ENCODE results near the gene TARS2. TPM values are rescaled to one million over a fixed set of nuclear protein-coding genes. Genes with fewer than 3 reads are reported as not detected.

Gene TARS2
- total RNA-seq, 1 experiment from 2014 or later, result 42.9 TPM

DNA sequence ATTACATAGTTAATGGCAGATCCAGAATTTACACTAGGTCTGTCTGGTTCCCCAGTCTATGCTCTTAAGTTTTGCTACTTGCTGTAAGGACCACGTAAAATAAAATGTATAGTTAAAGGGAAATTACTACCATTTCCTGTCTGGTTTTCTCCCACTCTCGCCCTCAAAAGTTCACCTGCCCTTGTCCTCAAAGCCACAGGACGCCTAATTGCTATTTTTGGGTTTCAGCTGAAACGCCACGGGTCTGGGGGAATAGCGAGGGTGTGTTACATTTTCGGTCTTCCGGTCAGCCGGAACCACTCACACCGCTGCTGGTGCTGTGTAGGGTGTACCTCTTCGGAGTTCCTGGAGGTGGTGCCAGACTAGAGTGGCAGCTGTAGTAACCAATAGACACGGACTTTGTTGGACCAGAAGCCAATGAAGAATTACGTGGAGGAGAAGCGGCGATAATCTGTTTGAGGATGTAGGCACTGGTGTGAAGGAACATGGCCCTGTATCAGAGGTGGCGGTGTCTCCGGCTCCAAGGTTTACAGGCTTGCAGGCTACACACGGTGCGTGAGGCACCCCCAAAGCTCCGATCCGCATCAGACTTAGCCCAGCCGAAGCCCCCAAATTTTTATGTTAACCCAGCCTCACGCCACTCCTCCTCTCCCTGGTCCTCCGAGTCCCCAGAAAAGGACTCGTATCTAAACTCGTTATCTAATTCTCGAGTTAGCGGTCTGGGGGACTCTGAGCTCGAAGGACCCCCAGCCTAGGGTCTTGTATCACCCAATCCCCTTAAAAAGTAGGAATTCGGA, at the start of gene TARS2 (continued):
- TF ChIP-seq, protein P1, sequence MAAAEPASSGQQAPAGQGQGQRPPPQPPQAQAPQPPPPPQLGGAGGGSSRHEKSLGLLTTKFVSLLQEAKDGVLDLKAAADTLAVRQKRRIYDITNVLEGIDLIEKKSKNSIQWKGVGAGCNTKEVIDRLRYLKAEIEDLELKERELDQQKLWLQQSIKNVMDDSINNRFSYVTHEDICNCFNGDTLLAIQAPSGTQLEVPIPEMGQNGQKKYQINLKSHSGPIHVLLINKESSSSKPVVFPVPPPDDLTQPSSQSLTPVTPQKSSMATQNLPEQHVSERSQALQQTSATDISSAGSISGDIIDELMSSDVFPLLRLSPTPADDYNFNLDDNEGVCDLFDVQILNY (CRISPR knock-in tag; IDR thresholded peaks at IDR 0.05), result no peak
- TF ChIP-seq ZNF671 (CRISPR knock-in tag; IDR thresholded peaks at IDR 0.05) (no peak), NR3C1 (CRISPR knock-in tag; conservative IDR thresholded peaks at IDR 0.05; ENCODE audit: low read depth) (no peak), RELA (CRISPR knock-in tag; IDR thresholded peaks at IDR 0.05; ENCODE audit: borderline replicate concordance) (no peak), NFE2L1 (CRISPR knock-in tag; IDR thresholded peaks at IDR 0.05) (no peak), ZNF263 (CRISPR knock-in tag; IDR thresholded peaks at IDR 0.05; ENCODE audit: low read depth) (no peak), TEAD1 (CRISPR knock-in tag; IDR thresholded peaks at IDR 0.05) (peak; percentile 88), ZNF396 (CRISPR knock-in tag; IDR thresholded peaks at IDR 0.05; ENCODE audit: borderline replicate concordance) (no peak), ZNF416 (CRISPR knock-in tag; IDR thresholded peaks at IDR 0.05) (no peak), NR1H2 (CRISPR knock-in tag; IDR thresholded peaks at IDR 0.05) (no peak), JAZF1 (CRISPR knock-in tag; IDR thresholded peaks at IDR 0.05) (no peak)
- TF ChIP-seq, protein P2, sequence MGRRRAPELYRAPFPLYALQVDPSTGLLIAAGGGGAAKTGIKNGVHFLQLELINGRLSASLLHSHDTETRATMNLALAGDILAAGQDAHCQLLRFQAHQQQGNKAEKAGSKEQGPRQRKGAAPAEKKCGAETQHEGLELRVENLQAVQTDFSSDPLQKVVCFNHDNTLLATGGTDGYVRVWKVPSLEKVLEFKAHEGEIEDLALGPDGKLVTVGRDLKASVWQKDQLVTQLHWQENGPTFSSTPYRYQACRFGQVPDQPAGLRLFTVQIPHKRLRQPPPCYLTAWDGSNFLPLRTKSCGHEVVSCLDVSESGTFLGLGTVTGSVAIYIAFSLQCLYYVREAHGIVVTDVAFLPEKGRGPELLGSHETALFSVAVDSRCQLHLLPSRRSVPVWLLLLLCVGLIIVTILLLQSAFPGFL (CRISPR knock-in tag; IDR thresholded peaks at IDR 0.05; ENCODE audit: borderline replicate concordance), result no peak
- TF ChIP-seq, protein P3, sequence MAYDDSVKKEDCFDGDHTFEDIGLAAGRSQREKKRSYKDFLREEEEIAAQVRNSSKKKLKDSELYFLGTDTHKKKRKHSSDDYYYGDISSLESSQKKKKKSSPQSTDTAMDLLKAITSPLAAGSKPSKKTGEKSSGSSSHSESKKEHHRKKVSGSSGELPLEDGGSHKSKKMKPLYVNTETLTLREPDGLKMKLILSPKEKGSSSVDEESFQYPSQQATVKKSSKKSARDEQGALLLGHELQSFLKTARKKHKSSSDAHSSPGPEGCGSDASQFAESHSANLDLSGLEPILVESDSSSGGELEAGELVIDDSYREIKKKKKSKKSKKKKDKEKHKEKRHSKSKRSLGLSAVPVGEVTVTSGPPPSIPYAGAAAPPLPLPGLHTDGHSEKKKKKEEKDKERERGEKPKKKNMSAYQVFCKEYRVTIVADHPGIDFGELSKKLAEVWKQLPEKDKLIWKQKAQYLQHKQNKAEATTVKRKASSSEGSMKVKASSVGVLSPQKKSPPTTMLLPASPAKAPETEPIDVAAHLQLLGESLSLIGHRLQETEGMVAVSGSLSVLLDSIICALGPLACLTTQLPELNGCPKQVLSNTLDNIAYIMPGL (CRISPR knock-in tag; IDR thresholded peaks at IDR 0.05), result peak; percentile 52; the same call in 1 of the 2 replicates
- TF ChIP-seq, protein P4, sequence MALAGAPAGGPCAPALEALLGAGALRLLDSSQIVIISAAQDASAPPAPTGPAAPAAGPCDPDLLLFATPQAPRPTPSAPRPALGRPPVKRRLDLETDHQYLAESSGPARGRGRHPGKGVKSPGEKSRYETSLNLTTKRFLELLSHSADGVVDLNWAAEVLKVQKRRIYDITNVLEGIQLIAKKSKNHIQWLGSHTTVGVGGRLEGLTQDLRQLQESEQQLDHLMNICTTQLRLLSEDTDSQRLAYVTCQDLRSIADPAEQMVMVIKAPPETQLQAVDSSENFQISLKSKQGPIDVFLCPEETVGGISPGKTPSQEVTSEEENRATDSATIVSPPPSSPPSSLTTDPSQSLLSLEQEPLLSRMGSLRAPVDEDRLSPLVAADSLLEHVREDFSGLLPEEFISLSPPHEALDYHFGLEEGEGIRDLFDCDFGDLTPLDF (CRISPR knock-in tag; IDR thresholded peaks at IDR 0.05), result no peak
- TF ChIP-seq, protein P5, sequence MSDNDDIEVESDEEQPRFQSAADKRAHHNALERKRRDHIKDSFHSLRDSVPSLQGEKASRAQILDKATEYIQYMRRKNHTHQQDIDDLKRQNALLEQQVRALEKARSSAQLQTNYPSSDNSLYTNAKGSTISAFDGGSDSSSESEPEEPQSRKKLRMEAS (CRISPR knock-in tag; IDR thresholded peaks at IDR 0.05), result peak; percentile 72
- TF ChIP-seq, protein P6, sequence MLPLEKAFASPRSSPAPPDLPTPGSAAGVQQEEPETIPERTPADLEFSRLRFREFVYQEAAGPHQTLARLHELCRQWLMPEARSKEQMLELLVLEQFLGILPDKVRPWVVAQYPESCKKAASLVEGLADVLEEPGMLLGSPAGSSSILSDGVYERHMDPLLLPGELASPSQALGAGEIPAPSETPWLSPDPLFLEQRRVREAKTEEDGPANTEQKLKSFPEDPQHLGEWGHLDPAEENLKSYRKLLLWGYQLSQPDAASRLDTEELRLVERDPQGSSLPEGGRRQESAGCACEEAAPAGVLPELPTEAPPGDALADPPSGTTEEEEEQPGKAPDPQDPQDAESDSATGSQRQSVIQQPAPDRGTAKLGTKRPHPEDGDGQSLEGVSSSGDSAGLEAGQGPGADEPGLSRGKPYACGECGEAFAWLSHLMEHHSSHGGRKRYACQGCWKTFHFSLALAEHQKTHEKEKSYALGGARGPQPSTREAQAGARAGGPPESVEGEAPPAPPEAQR (CRISPR knock-in tag; IDR thresholded peaks at IDR 0.05), result no peak
- TF ChIP-seq, protein P7, sequence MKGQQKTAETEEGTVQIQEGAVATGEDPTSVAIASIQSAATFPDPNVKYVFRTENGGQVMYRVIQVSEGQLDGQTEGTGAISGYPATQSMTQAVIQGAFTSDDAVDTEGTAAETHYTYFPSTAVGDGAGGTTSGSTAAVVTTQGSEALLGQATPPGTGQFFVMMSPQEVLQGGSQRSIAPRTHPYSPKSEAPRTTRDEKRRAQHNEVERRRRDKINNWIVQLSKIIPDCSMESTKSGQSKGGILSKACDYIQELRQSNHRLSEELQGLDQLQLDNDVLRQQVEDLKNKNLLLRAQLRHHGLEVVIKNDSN (CRISPR knock-in tag; IDR thresholded peaks at IDR 0.05), result peak; percentile 57; the same call in 1 of the 2 replicates
- TF ChIP-seq, protein P8, sequence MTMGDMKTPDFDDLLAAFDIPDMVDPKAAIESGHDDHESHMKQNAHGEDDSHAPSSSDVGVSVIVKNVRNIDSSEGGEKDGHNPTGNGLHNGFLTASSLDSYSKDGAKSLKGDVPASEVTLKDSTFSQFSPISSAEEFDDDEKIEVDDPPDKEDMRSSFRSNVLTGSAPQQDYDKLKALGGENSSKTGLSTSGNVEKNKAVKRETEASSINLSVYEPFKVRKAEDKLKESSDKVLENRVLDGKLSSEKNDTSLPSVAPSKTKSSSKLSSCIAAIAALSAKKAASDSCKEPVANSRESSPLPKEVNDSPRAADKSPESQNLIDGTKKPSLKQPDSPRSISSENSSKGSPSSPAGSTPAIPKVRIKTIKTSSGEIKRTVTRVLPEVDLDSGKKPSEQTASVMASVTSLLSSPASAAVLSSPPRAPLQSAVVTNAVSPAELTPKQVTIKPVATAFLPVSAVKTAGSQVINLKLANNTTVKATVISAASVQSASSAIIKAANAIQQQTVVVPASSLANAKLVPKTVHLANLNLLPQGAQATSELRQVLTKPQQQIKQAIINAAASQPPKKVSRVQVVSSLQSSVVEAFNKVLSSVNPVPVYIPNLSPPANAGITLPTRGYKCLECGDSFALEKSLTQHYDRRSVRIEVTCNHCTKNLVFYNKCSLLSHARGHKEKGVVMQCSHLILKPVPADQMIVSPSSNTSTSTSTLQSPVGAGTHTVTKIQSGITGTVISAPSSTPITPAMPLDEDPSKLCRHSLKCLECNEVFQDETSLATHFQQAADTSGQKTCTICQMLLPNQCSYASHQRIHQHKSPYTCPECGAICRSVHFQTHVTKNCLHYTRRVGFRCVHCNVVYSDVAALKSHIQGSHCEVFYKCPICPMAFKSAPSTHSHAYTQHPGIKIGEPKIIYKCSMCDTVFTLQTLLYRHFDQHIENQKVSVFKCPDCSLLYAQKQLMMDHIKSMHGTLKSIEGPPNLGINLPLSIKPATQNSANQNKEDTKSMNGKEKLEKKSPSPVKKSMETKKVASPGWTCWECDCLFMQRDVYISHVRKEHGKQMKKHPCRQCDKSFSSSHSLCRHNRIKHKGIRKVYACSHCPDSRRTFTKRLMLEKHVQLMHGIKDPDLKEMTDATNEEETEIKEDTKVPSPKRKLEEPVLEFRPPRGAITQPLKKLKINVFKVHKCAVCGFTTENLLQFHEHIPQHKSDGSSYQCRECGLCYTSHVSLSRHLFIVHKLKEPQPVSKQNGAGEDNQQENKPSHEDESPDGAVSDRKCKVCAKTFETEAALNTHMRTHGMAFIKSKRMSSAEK (CRISPR knock-in tag; IDR thresholded peaks at IDR 0.05; ENCODE audit: borderline replicate concordance), result no peak
- TF ChIP-seq, protein P9, sequence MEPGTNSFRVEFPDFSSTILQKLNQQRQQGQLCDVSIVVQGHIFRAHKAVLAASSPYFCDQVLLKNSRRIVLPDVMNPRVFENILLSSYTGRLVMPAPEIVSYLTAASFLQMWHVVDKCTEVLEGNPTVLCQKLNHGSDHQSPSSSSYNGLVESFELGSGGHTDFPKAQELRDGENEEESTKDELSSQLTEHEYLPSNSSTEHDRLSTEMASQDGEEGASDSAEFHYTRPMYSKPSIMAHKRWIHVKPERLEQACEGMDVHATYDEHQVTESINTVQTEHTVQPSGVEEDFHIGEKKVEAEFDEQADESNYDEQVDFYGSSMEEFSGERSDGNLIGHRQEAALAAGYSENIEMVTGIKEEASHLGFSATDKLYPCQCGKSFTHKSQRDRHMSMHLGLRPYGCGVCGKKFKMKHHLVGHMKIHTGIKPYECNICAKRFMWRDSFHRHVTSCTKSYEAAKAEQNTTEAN (CRISPR knock-in tag; IDR thresholded peaks at IDR 0.05), result no peak
- TF ChIP-seq, protein P10, sequence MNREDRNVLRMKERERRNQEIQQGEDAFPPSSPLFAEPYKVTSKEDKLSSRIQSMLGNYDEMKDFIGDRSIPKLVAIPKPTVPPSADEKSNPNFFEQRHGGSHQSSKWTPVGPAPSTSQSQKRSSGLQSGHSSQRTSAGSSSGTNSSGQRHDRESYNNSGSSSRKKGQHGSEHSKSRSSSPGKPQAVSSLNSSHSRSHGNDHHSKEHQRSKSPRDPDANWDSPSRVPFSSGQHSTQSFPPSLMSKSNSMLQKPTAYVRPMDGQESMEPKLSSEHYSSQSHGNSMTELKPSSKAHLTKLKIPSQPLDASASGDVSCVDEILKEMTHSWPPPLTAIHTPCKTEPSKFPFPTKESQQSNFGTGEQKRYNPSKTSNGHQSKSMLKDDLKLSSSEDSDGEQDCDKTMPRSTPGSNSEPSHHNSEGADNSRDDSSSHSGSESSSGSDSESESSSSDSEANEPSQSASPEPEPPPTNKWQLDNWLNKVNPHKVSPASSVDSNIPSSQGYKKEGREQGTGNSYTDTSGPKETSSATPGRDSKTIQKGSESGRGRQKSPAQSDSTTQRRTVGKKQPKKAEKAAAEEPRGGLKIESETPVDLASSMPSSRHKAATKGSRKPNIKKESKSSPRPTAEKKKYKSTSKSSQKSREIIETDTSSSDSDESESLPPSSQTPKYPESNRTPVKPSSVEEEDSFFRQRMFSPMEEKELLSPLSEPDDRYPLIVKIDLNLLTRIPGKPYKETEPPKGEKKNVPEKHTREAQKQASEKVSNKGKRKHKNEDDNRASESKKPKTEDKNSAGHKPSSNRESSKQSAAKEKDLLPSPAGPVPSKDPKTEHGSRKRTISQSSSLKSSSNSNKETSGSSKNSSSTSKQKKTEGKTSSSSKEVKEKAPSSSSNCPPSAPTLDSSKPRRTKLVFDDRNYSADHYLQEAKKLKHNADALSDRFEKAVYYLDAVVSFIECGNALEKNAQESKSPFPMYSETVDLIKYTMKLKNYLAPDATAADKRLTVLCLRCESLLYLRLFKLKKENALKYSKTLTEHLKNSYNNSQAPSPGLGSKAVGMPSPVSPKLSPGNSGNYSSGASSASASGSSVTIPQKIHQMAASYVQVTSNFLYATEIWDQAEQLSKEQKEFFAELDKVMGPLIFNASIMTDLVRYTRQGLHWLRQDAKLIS (CRISPR knock-in tag; IDR thresholded peaks at IDR 0.05; ENCODE audit: borderline replicate concordance), result no peak

Data from WTC11 (cell line).